Right hindlimb (tissue), 1 donor: ENCODE data around the gene PROM1.
A peak's percentile ranks its signal among the peaks of the same experiment; 100 is the strongest.

Source experiments
- DNase-seq: peaks from one replicate; pipeline ENCODE4 v3.0.0-alpha.2; 2018

The PROM1 gene

GRCh38 chr4:16023776-16024408 lies 59.9 kb downstream of the PROM1 start:
- no peak for DNase-seq

DNA sequence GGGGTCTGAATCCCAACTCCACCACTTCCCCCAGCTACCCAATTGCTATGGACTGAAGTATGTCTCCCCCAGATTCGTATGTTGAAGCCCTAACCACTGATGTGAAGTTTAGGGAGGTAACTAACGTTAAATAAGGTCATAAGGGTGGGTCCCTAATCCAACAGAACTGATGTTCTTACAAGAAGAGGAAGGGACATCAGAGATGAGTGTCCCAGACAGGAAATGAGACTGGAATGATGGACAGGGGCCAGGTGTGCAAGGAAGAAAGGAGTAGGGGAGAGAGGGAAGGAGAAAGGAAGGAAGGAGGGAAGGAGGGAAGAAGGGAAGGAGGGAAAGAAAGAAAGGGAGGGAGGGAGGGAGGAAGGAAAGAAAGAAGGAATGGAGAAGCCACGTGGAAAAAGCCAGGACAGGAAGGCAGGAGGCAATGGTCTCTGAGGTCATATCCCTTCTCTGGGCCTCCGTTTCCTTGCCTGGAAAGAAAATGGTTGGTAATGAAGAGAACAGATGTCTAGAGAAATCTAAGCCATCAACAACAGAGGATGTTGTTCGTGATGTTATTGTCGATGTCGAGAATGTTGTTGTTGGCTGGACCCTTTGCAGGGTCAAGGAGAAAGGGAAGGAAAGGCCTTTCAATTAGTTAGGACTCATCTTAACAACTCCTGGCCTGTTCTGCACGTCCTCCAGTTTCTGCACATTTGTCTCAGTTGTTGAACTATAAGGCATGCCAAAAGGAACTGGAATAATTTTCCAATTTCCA lies 61.8 kb downstream of the PROM1 start:
- no peak for DNase-seq

GRCh38 chr4:16019649-16020048 lies 64.2 kb downstream of the PROM1 start:
- DNase-seq = no peak

DNA sequence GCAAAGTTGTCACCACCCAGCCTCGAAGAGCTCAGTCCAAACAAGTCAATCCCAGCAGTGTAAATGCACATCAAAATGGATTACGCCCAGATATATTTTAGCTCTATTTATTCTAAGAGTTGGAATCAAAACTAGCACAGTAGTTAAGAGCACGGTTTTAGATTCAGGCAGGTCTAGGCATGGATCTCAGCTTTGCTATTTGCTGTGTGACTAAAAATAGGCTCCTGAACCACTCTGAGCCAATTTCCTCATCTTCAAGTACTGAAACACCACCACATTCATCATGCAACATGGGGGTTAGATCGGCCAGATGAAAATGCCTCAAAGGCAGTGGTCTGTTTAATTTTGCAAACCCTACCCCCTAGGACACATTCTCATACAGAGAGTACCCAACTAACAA lies 65.0 kb downstream of the PROM1 start:
- DNase-seq = no peak

GRCh38 chr4:16018061-16018676 lies 65.7 kb downstream of the PROM1 start:
- DNase-seq = no peak

- DNase-seq = no peak
Measured at GRCh38 chr4:16016536-16016935, 67.3 kb downstream of the PROM1 start.

DNA sequence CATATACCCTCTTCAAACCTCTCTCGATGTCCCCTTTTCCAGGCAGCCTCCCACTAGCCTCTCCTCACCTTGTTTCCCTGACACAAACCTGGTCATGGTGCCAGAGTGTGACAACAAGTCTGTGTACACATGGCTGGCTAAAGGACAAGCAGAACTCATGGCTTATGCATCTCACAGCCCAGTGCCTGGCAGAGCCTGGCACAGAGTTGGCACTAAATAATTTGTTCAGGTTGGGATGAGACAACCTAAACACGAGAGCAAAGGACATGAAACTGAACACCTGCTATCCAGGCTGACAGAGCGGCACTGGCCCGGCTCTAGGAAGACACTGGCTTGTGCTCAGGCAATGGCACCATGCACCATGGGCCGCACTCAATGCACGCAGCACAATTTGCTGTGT lies 72.7 kb downstream of the PROM1 start:
- DNase-seq = no peak

- no peak for DNase-seq
Measured at GRCh38 chr4:16009153-16009552, 74.7 kb downstream of the PROM1 start.

- DNase-seq = no peak
Measured at GRCh38 chr4:16007471-16008095, 76.2 kb downstream of the PROM1 start.

DNA sequence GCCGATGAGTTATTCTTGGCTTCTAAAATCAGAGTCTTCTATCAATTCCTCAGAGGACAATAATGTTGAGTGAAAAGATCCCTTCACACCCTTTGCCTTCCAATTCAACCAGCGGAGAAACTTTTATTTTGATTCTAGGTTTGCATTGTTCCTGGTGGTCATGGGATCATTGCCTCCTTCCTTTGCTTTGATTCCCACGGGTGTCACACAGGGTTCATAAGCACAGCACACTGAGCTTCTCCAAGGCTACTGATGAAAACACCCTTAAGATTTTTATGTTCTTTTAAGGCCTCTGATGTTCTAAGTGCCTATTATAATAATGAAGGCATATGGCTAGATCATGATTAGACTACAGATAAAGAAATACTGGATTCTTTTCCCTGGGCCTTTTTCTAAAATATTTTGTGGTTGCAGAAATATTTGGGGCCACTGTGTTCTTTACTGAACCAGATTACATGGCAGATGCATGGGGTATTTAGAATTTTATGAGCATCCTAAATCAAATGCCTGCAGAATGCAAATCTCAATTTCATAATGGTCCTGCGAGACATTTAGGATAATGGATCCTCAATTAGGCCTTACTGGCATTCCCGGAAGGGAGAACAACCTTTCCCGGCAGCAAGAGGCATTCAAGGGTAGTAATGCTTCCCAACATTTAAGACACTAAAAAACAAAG lies 76.9 kb downstream of the PROM1 start:
- DNase-seq = no peak

GRCh38 chr4:16005676-16006075 lies 78.1 kb downstream of the PROM1 start:
- DNase-seq = no peak

DNA sequence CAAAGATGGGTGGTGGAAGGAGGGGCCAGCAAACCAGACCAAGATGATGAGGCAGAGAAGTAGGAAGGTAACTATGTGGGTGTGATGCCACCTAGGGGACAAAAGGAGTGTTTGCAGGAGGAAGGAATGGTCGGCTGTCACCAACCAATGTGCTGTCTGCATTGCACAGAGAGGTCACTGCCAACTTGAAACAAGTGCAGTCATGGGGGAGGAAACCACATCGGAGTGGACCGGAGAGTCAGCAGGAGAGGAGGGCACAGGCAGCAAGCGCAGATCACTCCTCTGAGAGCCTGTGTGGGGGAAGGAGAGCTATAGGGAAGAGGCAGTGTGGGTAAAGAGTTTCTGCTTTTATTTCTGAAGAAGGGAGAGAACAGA lies 82.4 kb downstream of the PROM1 start:
- peak; percentile 71 for DNase-seq

DNA sequence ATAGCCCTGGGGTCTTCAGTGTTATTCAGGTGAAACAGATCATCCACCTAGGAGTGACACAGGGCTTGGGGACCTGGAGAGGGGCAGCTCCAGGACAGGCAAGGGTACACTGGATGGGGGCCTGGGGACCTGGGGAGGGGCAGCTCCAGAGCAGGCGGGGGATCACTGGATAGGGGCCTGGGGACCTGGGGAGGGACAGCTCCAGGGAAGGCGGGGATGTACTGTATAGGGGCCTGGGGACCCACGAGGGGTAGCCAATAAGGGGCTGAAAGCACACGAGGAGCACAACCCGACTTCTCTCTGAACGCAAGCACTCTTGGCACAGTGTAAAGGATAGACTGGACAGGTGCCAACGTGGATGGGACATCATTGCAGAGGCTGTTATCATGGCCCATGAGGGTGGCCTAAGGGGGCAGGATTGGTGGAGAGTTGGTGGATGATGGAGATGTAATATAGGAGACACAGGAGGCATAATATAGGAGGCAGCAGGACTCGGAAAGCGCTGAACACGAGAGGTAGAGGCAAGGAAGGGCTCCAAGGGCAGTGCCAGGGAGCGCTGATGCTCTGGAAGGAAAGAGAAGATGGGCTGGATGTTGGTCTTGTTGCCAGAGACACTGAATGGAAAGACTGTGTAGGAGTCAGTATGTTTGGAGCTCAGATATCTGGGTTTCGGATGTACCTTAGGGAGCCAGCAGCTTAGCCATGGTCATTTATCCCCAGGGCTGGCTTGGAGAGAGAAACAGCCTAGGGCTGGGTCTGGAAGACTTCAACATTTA lies 82.9 kb downstream of the PROM1 start:
- DNase-seq = no peak

GRCh38 chr4:15996773-15997172 lies 87.0 kb downstream of the PROM1 start:
- no peak for DNase-seq

- no peak for DNase-seq
Measured at GRCh38 chr4:15995826-15996225, 88.0 kb downstream of the PROM1 start.

- DNase-seq = no peak
Measured at GRCh38 chr4:15992167-15992485, 91.7 kb downstream of the PROM1 start.

DNA sequence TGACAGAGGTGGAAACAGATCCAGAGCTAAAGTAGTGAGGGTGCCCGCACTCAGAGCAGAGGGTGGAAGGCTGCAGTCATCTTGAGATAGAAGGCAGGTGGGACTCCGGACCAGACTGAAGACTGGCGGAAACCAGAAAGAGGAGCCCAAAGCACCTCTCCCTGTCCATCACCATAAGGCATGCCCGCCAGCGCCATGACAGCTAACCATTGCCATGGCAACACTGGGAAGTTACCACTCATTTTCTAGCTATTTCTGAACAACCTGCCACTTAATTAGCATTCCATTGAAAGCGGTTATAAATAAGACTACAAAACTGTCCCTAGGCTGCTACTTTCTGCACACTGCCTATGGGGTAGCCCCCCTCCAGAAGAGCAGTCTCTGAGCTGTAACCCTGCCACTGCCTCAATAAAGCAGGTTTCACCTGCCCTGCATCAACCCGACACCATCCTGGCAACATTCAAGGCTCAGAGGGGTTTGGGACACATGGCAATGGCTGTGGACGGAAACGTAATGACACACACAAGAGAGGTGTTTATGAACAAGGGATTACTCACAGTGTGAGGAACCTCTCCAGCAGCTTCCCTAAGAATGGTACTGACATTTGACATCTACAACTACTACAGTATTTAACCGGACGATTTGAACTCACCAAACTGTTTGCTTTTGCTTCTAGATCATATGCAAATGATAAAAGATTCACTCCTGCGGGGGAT lies 93.1 kb downstream of the PROM1 start:
- DNase-seq = no peak

- no peak for DNase-seq
Measured at GRCh38 chr4:15989424-15989823, 94.4 kb downstream of the PROM1 start.

DNA sequence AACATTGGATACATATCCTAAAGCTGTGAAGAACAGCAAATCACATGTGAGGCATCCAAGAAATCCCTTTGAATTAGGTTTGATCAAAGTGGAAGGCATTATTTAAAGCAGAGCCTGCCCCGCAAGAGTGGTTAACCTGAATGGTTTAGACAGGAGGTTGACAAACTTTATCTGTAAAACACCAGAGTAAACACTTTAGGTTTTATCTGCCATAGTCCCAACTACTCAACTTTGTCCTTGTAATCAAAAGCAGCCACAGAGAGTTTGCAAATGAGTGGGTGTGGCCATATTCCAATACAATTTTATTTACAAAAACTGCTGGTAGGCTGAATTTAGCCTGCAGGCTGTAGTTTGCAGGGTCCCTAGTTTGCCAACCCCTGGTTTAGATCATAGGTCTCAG lies 95.6 kb downstream of the PROM1 start:
- no peak for DNase-seq

DNA sequence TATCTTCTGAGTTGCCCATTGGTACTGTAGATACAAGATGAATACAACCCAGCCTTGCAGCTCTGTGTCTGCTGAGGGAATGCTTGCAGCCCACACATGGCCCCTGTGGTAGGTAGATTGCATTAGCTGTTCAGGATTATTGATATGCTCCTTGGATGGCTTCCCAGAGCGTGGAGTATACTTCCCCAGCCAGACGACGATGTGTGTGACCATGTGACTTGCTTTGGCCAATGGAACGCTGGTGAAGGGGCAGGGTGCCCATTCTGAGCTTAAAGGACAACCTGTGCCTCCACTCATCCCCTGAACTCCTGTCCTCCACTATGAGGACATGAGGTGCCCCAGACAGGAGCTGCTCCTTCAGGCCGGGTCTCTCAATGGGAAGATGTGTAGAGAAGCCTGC lies 96.9 kb downstream of the PROM1 start:
- no peak for DNase-seq

- DNase-seq = no peak
Measured at GRCh38 chr4:15983610-15984009, 100.2 kb downstream of the PROM1 start.
